Skin of body (tissue), 2 donors: ENCODE results near the gene FAM227B. TPM values are rescaled to one million over a fixed set of nuclear protein-coding genes. Genes with fewer than 3 reads are reported as not detected.
"Not testable (repeated sequence)": the region's sequence is repeated elsewhere in the genome, so short reads cannot be mapped to it uniquely, and the experiment has no call there.

Source experiments
- DNase-seq: peaks from one replicate; lab custom pipeline; 2025; lab: John Stamatoyannopoulos, UW
- total RNA-seq: library from RNA; depleted of rRNA; stranded (reverse); fragments of >200 nt; gene quantifications from one replicate; pipeline ENCODE4 v1.2.3, GENCODE V29; 2014

The FAM227B gene
- total RNA-seq: 4.7 TPM

DNA sequence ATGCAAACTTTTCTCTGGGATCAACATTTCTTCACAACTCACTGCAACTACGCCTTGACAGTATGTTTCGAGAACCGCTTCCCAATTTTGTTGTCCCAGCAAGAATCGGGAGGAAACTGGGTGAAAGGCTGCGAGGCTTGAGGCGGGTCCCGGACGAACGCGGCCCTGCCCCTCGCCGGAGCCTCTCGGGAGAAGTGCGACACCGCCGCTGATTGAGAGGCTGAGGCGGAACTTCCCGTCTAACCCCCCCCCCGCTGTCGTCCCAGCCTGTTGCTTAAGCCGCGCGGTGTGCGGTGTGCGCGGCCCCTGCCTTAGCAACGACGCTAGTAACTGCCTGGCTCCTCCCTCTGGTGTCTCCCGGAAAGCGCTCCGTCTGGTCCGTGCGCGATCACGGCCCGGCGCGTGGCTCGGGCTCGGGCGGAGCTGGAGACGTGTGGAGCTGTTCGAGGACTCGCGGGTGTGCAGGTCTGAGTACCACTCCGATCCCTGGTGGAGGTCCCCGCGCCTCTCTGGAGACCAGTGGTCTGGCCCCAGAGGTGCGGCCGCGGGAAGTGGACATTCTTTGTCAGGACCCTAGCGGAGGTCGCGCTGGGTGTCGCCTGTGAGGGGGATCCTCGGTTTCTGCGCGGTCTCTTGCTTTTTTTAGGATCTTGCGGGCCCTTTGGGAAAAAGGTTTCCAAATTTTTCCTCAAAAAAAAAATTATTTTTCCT lies at the start of gene FAM227B, which contains the start of gene DTWD1:
TSS of gene FAM227B (minus strand) at position 161 of the 711 bp plus-strand sequence. CDS start 5,647 bp downstream, outside the sequence.
TSS of gene DTWD1 (plus strand) at position 391 of the 711 bp plus-strand sequence. CDS start 4,120 bp downstream, outside the sequence.
- peak; percentile 98 for DNase-seq

DNA sequence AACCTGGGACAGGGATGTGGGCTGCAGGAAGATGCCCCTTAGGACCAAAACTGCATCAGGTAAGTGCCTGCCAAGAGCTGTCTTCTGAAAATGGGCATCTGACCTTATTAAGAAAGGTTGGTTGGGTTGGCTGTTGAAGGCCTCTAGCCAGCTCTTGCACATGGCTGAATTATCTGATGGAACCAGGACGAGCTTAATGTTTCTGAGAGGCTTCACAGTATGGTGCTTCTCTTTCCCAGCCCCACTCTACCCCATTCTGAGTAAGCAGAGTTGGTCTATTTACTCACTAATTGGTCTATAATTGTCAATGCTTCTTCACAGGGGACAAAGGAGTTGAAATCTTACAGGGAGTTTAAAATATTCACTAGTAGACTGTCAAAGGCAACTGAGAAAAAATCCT lies 48.7 kb upstream of the FAM227B start:
- DNase-seq: no peak

DNA sequence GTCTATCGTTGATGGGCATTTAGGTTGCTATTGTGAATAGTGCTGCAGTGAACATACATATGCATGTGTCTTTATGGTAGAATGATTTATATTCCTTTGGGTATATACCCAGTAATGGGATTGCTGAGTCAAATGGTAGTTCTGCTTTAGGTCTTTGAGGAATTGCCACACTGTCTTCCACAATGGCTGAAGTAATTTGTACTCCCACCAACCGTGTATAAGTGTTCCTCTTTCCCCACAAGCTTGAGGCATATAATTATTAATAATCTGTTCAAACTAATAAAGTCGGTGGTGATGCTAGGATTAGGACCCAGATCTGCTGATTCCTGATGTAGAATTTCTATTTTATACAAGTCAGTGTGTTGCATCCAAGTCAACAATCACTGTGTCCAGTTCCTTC lies 45.9 kb upstream of the FAM227B start:
- DNase-seq: not testable (repeated sequence)

DNA sequence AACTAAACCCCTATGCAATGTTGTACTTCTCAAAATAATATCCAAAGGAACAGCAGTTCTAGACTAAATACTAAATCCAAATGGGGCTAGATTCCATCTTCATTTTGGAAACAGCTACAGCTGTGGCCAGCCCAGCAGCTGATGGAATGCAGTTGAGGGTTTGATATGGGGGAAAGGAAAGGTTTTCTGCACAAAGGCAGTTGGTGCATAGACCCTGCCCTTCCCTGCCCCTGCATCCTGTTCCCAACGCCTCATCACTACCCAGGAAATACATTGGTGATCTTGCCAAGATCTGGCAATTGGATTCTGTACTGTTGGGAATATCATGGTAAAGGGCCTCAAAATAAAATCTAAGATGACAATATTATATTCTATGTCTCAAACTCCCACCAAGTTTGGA lies 44.1 kb upstream of the FAM227B start:
- DNase-seq: no peak

DNA sequence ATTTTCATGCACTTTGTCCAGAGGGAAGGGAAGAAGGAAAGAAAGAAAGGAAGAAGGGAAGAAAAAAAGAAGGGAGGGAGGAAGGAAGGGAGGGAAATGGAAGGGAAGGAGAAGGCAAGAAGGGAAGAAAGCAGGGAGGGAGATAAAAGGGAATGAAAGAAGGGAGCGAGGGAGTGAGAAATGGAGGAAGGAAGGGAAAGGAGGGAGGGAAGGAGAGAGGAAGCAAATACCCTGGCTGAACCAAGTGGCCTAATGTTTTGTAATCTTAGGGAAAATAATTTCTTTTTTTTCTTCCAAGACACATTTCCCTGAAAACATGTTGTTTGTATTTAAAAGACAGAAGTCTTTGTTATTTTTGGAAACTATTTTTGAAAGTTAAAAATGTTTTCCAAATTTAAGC lies 36.1 kb upstream of the FAM227B start:
- no peak for DNase-seq

DNA sequence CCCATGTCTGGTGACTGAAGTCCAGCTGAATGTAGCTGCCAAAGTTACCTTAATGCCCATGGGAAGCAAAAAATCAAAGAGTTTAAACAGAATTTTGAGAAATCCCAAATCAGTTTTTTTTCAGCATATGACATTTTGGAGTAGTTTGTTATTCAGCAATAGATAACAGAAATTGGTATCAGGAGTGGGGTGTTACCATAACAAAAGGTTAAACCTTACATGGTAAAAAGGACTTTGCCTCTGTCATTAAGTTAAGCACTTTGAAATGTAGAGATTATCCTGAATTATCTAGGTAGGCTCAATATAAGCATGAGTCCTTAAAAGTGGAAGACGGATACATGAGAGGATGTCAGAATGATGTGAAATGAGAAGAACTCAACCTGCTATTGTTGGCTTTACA lies 32.3 kb upstream of the FAM227B start:
- no peak for DNase-seq

DNA sequence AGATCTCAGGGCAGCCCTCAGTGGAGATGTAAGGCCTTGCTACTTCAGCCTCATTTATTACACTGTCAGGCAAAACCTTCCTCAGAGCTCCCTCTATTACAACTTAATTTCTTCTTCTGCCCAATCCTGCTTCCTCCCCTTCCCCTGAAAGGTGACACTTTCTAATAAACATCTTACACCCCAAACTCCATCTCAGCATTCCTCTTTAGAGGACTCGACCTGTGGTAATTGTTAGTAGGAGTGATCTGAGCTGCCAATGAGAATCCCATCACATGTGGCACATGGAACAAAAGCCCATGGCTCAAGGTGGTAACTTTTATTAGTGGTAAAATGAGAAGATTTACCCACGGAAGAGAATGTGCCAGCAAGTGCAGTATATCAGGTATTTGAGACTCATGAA lies 30.1 kb upstream of the FAM227B start:
- no peak for DNase-seq

DNA sequence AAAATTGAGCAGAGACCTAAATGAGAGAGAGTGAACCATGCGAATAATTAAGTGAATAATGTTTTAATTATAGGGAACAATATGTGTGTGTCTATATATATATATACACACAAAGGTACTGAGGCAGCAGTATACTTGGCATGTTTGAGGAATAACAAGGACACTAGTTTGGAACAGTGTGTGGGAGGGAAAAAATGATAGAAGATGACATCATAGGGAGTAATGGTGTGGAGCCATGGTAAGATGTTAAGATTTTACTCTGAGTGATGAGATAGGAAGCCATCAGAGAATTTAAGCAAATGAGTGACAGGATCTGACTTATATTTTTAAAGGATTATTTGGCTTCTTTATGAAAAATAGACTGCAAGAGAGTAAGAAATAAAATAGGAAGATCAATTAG lies 29.4 kb upstream of the FAM227B start:
- no peak for DNase-seq

DNA sequence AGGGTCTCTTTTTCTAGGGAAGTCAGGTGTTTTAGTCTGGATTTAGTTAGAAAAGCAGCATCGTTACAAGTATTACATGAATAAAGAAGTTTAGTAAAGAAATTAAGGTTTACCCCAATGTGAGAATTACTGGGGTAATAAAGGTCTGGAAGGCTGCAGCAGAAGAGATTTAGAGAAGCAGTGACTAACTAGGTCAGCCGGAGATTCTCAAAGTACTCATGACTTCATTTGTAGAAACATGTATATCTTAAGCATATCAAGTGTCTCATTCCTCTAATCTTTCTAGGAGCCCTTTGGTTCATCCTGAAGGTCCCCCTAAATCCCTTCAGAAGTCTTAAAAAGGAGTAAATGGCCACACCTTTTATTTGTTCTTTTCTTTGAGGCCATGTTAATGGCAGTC lies 26.3 kb upstream of the FAM227B start:
- no peak for DNase-seq

DNA sequence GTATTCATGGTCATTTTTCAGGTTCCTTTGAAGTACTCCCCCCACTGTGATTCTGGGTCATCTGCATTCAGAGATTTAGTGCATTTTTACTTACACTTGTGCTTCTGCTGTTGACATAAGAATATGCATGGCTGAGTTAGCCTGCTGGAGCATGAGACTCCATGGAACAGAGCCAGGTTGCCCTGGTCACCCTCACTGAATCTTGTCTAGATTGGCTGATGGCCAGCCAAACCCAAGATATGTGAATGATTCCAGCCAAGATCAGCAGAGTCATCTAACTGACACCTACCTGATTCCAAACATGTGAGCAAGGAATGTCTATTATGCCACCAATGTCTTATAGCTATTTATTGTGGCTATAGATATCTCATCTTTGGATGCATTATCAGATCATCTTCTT lies 25.3 kb upstream of the FAM227B start:
- no peak for DNase-seq

GRCh38 chr15:49645277-49645676 lies 24.7 kb upstream of the FAM227B start:
- DNase-seq: peak; percentile 27

- DNase-seq: no peak
Observed at GRCh38 chr15:49644364-49644794, 23.8 kb upstream of the FAM227B start.

- no peak for DNase-seq
Observed at GRCh38 chr15:49637857-49638256, 17.2 kb upstream of the FAM227B start.

DNA sequence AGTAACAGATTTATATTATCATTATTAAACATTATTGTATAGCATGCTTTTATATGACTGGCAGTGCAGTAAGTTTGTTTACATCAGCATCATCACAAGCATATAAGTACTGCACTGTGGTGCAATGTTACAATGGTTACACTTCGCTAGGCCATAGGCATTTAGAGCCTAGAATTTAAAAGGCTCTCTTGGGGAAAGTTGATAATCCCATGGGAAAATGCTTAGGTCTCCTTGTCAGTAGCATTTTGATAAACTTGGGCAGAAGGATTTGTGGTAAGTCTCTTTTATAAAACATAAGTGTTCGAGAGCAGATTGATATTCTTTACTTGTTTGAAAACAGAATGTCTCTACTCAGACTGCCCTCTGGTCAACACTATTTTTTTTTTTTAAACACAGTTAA lies 7.8 kb upstream of the FAM227B start:
- DNase-seq: no peak

- no peak for DNase-seq
Observed at GRCh38 chr15:49627407-49627877, 6.8 kb upstream of the FAM227B start.

DNA sequence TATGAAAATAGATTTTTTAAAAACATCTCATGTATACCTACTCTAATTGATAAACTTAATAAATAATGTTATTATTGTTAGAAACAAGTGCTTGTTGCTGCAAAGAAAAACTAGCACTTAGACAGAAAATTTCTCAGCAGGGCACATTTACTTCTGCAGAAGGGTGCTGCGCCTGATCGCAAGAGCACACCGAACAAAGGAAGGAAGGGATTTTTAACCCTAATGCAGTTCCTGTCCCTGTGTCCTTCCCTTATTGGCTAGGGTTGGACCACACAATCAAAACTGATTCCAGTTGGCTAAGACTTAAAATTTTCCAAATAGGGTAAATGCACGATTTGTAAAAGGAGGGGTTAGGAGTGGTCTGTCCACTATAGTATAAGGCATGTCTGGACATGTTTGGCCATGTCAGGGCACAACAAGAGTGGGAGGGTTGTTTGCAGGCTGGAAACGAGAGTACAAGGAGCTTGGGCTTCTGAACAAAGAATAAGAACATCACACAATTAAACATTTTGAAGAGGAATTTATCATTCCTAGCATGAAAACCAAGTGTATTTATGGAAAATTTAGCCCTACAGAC lies 4.9 kb upstream of the FAM227B start:
- DNase-seq: no peak

GRCh38 chr15:49624056-49624455 lies 3.4 kb upstream of the FAM227B start:
- DNase-seq: peak; percentile 78

DNA sequence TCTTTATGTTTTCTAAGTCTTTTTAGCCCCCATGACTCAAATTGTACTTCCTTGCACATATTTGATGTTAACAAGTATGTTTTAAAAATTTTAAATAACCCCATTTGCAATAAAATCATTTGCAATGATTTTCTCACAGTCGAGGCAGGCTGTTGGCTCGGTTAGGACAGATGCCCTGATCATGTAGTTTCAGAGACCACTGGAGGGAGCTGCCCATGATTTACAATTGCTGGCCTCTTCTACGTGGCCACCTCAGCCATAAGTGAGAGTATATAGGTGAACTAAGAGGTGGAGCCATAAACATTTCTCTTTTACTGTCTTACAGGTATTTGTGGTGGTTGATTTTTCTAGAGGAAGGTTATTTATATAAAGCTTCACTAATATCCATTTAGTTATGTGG lies 1.9 kb upstream of the FAM227B start:
- no peak for DNase-seq

GRCh38 chr15:49621887-49622286 lies 1.3 kb upstream of the FAM227B start:
- DNase-seq: no peak

DNA sequence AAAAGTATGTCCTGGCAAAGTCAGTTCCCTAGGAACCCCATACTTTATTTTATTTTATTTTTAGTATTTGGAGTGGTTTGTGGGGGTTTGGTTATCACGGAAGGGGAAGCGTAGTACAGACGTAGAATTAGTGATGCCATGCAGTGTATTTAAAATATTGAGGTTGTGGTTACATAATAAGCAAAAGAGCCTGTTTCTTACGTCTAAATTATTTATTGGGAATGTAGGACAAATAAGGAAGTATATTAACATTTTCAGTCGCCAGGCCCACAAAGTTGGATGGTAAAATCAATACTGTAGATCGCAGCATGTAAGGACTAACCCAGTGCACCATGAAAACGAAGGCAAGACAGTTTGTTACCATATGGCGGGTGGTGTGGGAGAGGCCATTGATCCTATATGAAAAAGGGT lies 788 bp upstream of the FAM227B start:
- peak; percentile 38 for DNase-seq

DNA sequence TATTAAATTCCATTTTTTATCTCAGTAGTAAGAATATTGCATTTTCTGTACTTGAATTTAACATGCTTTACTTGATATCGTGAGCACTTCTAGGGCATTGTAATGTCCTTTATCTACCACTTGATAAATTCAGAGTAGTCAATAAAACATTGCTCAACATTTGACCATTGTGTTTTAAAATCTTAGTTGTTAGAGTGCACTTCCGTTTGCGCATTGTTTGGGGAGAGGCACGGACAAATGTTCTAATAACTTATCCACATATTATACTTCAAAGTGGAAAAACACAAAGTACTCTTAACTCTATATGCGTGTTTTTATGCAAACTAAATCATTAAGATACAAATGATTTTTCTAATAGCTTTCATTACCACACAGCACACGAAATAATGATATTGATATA lies 419 bp downstream of the FAM227B start:
- peak; percentile 78 for DNase-seq

GRCh38 chr15:49619226-49619625 lies 1.4 kb downstream of the FAM227B start:
- no peak for DNase-seq

DNA sequence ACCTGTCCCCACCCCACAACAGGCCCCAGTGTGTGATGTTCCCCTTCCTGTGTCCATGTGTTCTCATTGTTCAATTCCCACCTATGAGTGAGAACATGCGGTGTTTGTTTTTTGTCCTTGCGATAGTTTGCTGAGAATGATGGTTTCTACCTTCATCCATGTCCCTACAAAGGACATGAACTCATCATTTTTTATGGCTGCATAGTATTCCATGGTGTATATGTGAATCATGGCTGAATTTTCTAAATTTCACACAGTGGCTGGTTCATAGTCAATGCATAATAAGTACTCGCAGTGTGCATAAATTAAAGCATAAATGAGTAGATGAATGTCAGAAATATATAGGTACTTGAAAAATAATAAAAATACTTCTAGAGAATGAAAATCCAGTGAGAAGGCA lies 8.4 kb downstream of the FAM227B start:
- DNase-seq: not testable (repeated sequence)
